ENCODE measurements around the gene EOMES. TPM values are rescaled to one million over a fixed set of nuclear protein-coding genes. Genes with fewer than 3 reads are reported as not detected.

EOMES gene
- total RNA-seq, 2 donors from 2014 or later: 0.55 to 1.1 TPM

DNA sequence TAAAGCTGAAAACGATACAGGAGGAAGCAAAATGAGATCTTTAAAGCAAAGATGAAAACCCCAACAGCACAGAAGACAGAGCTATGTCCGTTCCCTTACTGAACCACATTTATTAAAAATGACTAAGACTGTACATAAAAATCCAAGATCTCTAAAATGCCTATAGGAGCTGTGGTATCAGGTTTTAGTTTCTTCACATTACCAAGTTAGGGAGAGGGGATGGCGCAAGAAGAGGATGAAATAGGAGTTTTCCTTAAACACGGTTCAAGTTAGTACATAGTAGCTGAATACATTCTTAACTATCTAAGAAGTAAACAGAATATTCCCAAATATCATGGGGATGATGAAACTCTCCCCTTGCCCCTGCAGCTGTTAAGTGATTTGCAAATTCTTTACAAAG lies 6.3 kb downstream of the EOMES start:
- H3K27me3 Mint-ChIP-seq: peaks cover 88% of the 10 kb centered on the region
- H3K9me3 ChIP-seq (ENCODE audit: control insufficient read depth, low read length, poor library complexity, severe bottlenecking): no peaks in the 10 kb centered on the region
- DNase-seq (no peak), ATAC-seq (no peak)
- peaks cover 5% of the 10 kb centered on the region for H3K36me3 Mint-ChIP-seq (ENCODE audit: low read depth)
- no peak overlapping the region for H3K27ac Mint-ChIP-seq
- peak overlapping the region; percentile 52 for H3K4me3 Mint-ChIP-seq
- peaks cover 33% of the 10 kb centered on the region for H3K4me1 Mint-ChIP-seq

DNA sequence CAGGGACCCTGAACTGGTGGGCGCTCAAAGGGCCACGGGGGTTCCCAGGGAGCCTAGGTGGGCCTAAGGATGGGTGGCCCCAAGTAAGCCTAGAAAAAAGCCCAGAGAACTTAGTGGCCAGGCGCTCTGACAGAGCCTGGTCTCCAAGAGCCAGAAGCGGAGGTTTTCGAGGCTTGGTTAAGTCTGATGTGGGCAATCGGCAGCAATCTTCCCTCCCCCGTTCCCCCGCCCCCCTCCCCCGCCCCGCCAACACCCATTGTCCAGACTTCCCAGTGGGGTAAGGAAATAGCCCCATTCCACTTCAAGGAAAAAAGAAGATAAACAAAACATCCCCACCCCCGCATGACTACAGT lies 6.7 kb downstream of the EOMES start:
- peaks cover 5% of the 10 kb centered on the region for H3K36me3 Mint-ChIP-seq (ENCODE audit: low read depth)
- no peak overlapping the region for H3K27ac Mint-ChIP-seq

DNA sequence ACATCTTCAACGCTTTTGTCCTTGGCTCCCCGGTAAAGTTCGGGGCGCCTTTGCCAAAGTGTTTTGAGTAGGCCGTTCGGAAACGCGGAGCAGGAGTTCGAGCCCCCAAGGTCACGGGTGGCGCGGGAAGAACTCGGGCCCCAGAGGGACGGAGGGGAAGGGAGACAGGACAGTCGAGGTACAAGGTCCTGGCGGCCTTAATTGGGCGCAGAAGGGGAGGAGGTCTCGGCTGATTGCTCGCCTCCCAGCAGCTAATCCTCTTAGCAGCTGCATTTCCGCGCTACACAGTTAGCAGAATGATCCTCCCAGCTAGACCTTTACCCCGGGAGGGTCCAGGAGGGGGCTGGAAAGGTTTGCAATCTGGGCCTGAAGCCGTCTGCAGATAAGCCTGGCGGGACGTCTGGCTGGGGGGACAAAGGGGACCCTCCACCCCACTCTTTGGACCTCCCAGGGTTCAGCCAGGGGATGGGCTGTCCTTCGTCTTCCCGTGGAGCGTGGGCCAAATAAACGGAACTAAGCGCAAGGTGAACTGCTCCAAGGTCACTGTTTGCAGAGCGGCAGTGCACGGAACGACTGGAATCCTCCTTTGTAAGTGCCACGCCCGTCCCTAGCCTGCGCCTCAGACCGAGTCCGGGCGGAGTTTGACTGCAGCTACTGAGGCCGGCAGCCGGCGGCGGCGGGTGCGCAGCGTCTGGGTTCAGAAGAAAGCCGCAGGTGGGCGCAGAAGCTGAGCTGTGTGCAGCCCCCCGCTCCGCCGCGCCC lies 7.2 kb downstream of the EOMES start:
- Mint-ChIP-seq H3K4me3 (peak overlapping the region; percentile 100), H3K27ac (peak overlapping the region; percentile 59), H3K4me1 (peaks cover 32% of the 10 kb centered on the region), H3K36me3 (ENCODE audit: low read depth) (peaks cover 5% of the 10 kb centered on the region), H3K27me3 (peaks cover 91% of the 10 kb centered on the region)
- ATAC-seq (no peak), DNase-seq (no peak)
- no peaks in the 10 kb centered on the region for H3K9me3 ChIP-seq (ENCODE audit: control insufficient read depth, low read length, poor library complexity, severe bottlenecking)

More for the DNA sequence above, 6.7 kb downstream of the EOMES start:
- ATAC-seq: no peak
- no peaks in the 10 kb centered on the region for H3K9me3 ChIP-seq (ENCODE audit: control insufficient read depth, low read length, poor library complexity, severe bottlenecking)
- DNase-seq: no peak
- H3K4me1 Mint-ChIP-seq: peaks cover 32% of the 10 kb centered on the region
- H3K27me3 Mint-ChIP-seq: peaks cover 90% of the 10 kb centered on the region
- peak overlapping the region; percentile 100 for H3K4me3 Mint-ChIP-seq

DNA sequence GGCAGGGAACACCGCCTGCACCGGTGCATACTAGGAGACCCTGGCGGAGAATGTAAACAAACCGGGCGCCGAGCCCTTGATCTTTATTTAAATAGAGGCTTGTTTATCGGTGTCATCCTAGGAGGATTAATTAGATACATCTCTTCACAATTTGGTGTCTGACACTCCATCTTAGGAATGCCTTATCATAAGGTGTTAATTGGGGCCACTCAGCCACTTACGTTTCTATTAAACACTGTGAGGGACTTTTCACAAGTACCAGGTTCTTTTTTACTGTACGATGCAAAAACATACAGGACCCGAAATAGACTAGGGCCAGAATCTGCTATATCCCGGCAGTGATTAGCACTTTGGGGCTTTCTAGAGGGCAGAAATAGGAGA lies 8.0 kb downstream of the EOMES start:
- H3K4me1 Mint-ChIP-seq: peaks cover 29% of the 10 kb centered on the region
- ATAC-seq: no peak
- H3K9me3 ChIP-seq (ENCODE audit: control insufficient read depth, low read length, poor library complexity, severe bottlenecking): no peaks in the 10 kb centered on the region
- peaks cover 5% of the 10 kb centered on the region for H3K36me3 Mint-ChIP-seq (ENCODE audit: low read depth)
- DNase-seq: no peak
- peaks cover 87% of the 10 kb centered on the region for H3K27me3 Mint-ChIP-seq
- H3K4me3 Mint-ChIP-seq: peak overlapping the region; percentile 100
- H3K27ac Mint-ChIP-seq: peak overlapping the region; percentile 59

DNA sequence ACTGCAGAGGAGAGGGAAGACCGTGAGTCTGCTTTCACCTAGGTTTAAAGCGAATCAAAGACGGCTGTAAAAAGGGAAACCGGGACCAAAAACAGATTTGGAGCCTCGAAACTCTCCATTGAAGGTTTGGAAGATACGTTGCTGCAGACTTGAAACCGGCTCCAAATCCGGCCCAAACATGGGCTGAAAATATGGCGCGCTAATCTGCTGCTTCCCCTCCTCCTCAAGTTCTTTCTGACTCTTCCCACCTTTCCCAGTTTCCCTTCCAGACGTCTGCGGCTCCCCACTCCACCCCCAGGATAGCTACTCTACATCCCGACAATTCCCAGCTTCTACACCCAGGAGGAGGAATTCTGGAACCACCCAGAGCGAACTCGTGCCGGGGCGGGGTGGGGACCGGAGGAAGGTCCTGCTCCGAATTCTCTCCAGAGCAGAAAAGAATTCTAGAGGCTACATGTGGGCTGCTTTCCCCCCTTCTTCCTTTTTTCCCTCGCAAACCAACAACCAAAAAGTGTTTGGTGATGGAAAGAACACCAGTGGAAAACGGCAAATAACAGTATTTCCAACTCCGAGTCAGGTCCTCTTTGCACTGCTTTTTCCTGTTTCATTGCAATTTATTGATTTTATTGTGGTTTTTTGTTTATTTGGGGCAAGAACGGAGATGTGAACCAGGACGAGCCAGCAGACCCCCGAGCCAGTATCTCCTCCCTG lies 8.5 kb downstream of the EOMES start:
- peaks cover 5% of the 10 kb centered on the region for H3K36me3 Mint-ChIP-seq (ENCODE audit: low read depth)
- H3K4me1 Mint-ChIP-seq: peaks cover 29% of the 10 kb centered on the region
- no peaks in the 10 kb centered on the region for H3K9me3 ChIP-seq (ENCODE audit: control insufficient read depth, low read length, poor library complexity, severe bottlenecking)
- H3K4me3 Mint-ChIP-seq: peak overlapping the region; percentile 100
- no peak for ATAC-seq
- H3K27me3 Mint-ChIP-seq: peaks cover 87% of the 10 kb centered on the region
- no peak for DNase-seq
- peak overlapping the region; percentile 59 for H3K27ac Mint-ChIP-seq

DNA sequence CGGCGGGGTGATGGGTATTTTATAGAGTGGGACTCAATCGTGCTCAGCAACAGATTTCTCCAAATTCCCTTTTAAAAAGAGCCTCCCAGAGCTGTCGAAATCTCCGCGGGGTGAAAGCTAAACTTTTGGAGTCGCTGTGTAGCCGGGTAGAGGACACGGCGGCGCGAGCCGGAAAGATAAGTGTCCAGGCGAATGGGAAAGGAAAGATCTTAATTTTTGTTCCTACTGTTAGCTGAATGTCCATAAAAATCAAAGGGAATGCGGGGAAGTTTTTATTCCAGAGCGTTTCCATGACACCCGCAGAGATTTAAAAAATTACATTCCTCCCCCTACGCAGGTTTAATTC lies 9.1 kb downstream of the EOMES start:
- Mint-ChIP-seq H3K36me3 (ENCODE audit: low read depth) (peaks cover 5% of the 10 kb centered on the region), H3K27ac (peak overlapping the region; percentile 93), H3K4me1 (peaks cover 29% of the 10 kb centered on the region), H3K4me3 (peak overlapping the region; percentile 100), H3K27me3 (peaks cover 87% of the 10 kb centered on the region)
- no peaks in the 10 kb centered on the region for H3K9me3 ChIP-seq (ENCODE audit: control insufficient read depth, low read length, poor library complexity, severe bottlenecking)
- ATAC-seq (no peak), DNase-seq (no peak)

DNA sequence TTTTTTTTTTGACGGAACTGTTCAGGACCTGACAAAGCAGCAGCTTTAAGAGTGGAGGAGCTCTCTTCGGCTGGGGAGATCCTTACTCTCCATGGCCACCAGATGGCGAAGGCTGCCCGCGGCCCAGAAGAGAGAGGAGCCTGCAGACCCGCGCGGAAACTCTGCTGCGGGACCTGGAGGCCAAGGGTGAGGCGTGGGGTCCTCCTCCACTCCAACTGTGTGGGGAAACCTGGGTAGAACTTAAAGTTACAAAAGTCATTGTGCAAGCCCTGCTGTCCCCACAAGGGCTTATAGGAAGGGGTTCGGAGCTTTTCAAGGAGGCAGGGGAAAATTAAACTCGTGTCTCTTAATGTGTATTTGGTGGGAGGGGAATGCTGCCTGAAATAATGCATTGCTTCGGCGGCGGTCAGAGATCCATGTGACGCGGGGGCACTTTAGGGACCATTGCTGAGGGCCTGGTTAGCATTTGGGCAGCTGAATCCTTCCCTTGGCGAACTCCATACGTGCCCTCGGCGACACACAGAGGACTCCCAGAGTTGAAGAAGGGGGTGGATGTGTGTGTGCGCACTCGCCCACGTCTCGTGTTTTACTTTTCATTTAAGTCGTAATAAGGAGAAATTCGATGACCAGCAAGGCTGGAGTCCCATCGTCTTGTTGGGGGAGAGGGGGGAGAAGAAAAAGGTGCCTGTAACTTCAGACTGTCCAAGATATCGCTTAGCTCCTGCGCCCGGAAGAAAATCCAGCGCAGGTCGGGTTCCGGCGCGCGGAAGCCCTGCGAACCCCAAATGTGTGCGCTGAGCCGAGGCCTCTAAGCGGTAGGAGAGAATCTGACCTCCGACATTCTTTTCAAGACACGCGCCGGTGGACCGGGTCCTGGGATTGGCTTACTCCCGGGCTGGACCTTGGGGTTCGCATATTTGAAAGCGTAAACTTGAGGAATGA lies 9.7 kb downstream of the EOMES start:
- Mint-ChIP-seq H3K27me3 (peaks cover 87% of the 10 kb centered on the region), H3K4me3 (peak overlapping the region; percentile 100), H3K36me3 (ENCODE audit: low read depth) (peaks cover 5% of the 10 kb centered on the region), H3K4me1 (peaks cover 29% of the 10 kb centered on the region), H3K27ac (peak overlapping the region; percentile 93)
- no peaks in the 10 kb centered on the region for H3K9me3 ChIP-seq (ENCODE audit: control insufficient read depth, low read length, poor library complexity, severe bottlenecking)
- DNase-seq (peak; percentile 55 to 67 (median 62)), ATAC-seq (peak; percentile 93)

DNA sequence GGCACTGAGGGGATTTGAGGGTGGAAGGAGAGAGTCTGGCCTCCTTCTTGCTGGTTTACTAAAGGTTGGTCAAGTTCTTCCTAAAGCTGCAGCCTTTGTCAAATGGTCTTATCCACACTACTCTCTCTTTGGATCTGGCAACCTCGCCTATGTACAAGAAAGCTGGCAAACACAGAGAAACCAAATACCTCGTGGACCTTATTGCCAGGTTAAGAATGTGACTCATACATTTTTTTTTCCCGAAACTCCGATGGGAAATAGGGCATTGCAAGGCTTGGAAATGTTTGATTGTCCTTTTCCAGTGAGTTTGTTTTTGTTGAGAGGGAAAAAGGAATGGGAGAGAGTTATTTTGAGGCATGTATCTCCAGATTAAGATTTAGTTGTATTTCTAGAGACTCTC lies 13.9 kb downstream of the EOMES start:
- Mint-ChIP-seq H3K4me1 (peaks cover 11% of the 10 kb centered on the region), H3K27me3 (peaks cover 67% of the 10 kb centered on the region), H3K36me3 (ENCODE audit: low read depth) (peaks cover 5% of the 10 kb centered on the region), H3K4me3 (no peak overlapping the region), H3K27ac (no peak overlapping the region)
- no peak for DNase-seq
- H3K9me3 ChIP-seq (ENCODE audit: control insufficient read depth, low read length, poor library complexity, severe bottlenecking): no peaks in the 10 kb centered on the region
- ATAC-seq: no peak

DNA sequence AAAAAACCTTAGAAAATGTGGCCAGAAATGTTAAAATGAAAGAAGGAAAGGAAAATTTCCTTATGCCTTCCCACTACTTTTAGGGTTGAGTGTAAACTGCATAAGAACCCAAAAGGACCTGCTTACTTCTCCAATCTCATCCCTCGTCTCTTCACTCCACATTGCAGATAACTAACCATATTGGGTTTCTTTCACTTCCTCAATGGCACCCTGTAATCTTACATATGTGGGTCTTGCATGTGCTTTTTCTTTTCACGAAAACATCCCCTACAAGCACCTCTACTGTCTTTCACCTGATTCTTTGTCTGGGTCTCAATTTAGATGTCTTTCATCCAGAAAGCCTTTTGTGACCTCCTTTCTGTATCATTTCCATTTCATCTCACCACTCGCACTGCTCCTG lies 23.1 kb downstream of the EOMES start:
- DNase-seq (no peak), ATAC-seq (no peak)
- H3K9me3 ChIP-seq (ENCODE audit: control insufficient read depth, low read length, poor library complexity, severe bottlenecking): peaks cover 4% of the 10 kb centered on the region
- Mint-ChIP-seq H3K36me3 (ENCODE audit: low read depth) (no peaks in the 10 kb centered on the region), H3K4me1 (peaks cover 2% of the 10 kb centered on the region), H3K27me3 (no peaks in the 10 kb centered on the region), H3K27ac (no peak overlapping the region), H3K4me3 (no peak overlapping the region)

DNA sequence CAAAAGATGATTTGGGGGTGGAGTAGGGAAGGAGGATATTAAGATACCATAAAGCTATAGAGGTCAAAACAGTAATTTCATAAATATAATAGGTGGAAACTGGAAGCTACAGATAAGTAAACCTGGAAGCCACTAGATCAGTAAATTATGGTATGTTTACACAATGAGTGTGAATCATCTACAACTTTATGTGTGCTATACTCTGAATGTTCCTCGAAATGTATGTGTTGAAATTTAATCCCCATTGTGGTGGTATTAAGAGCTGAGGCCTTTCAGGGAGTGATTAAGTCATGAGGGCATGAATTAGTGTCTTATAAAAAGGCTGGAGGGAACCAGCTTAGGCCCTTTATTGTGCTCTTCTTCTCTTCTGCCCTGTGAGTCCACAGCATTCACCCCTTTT lies 25.2 kb downstream of the EOMES start:
- no peak overlapping the region for H3K27ac Mint-ChIP-seq
- peaks cover 2% of the 10 kb centered on the region for H3K4me1 Mint-ChIP-seq
- no peaks in the 10 kb centered on the region for H3K27me3 Mint-ChIP-seq
- no peak for ATAC-seq
- H3K4me3 Mint-ChIP-seq: no peak overlapping the region
- H3K36me3 Mint-ChIP-seq (ENCODE audit: low read depth): no peaks in the 10 kb centered on the region
- peaks cover 4% of the 10 kb centered on the region for H3K9me3 ChIP-seq (ENCODE audit: control insufficient read depth, low read length, poor library complexity, severe bottlenecking)
- no peak for DNase-seq

DNA sequence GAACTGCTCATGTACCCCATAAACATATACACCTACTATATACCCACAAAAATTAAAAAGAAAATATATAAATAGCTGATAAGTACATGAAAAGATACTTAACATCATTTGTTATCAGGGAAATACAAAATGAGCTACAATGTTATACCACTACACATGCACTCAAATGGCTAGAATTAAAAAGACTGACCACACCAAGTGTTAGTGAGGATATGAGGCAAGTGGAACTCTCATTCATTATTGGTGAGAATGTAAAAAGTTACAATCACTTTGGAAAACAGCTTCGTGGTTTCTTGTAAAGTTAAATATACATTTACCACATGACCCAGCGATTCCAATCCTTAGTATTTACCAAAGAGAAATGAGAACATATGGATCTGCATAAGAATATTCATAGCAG lies 26.5 kb downstream of the EOMES start:
- H3K4me3 Mint-ChIP-seq: no peak overlapping the region
- no peak for DNase-seq
- H3K27ac Mint-ChIP-seq: no peak overlapping the region

DNA sequence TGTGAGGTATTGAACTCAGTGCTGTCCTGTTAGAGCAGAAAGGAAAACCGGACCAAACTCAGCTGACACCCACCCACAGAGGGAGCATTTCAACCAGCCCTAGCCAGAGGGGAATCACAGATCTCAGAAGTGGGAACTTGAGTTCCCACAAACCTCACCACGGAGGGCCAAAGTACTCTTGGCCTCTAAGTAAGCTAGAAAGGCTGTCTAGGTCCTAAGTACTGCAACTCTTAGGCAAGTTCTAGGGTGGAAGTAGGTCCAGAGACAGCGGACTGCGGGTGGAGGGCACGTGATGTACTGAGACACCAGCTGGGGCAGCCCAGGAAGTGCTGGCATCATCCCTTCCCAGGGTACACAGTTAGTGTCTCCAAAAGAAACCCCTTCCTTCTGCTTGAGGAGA lies 34.1 kb downstream of the EOMES start:
- no peaks in the 10 kb centered on the region for H3K9me3 ChIP-seq (ENCODE audit: control insufficient read depth, low read length, poor library complexity, severe bottlenecking)
- no peaks in the 10 kb centered on the region for H3K27me3 Mint-ChIP-seq
- H3K27ac Mint-ChIP-seq: no peak overlapping the region
- DNase-seq: no peak
- no peaks in the 10 kb centered on the region for H3K4me1 Mint-ChIP-seq
- no peaks in the 10 kb centered on the region for H3K36me3 Mint-ChIP-seq (ENCODE audit: low read depth)
- ATAC-seq: no peak
- H3K4me3 Mint-ChIP-seq: no peak overlapping the region

More for the DNA sequence above, 26.5 kb downstream of the EOMES start:
- Mint-ChIP-seq H3K36me3 (ENCODE audit: low read depth) (no peaks in the 10 kb centered on the region), H3K4me1 (peaks cover 2% of the 10 kb centered on the region), H3K27me3 (no peaks in the 10 kb centered on the region)
- peaks cover 4% of the 10 kb centered on the region for H3K9me3 ChIP-seq (ENCODE audit: control insufficient read depth, low read length, poor library complexity, severe bottlenecking)
- ATAC-seq: no peak

DNA sequence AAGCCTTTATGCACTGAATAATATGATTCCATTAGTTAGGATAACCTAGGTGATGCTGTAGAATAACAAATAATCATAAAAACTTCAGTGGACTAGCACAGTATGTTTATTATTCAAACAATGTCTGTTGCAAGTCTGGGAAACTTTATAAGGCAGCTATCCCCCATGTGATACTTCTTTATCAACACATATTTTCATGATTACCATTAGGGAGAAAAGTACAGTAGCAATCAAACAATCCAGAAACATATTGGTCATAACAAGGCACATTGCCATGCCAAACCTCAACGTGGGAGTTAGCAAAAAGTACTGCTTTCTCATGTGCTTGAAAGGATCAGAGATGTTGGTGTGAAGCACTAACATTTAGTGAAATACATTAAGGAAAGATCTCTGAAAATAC lies 35.5 kb downstream of the EOMES start:
- Mint-ChIP-seq H3K4me1 (no peaks in the 10 kb centered on the region), H3K36me3 (ENCODE audit: low read depth) (no peaks in the 10 kb centered on the region), H3K27ac (no peak overlapping the region), H3K4me3 (no peak overlapping the region), H3K27me3 (no peaks in the 10 kb centered on the region)
- no peak for DNase-seq
- no peak for ATAC-seq
- no peaks in the 10 kb centered on the region for H3K9me3 ChIP-seq (ENCODE audit: control insufficient read depth, low read length, poor library complexity, severe bottlenecking)

All from T-helper 17 cell (primary cell).